Upper lobe of left lung (tissue), 4 donors: ENCODE measurements around the gene UBE3D.

ENCODE experiments used
- EP300 ChIP-seq, 4 donors: sonication (generic); formaldehyde crosslinking; IDR thresholded peaks; one replicate each; pipeline ENCODE4 v1.5.1; 2017; ENCODE audit warnings: antibody characterized with exemption in 4 of 4, control low read depth in 2 of 4
- POLR2A ChIP-seq, 4 donors: fragments of 450-650 bp; IDR thresholded peaks; one replicate each; pipeline ENCODE4 v1.5.1; 2016 to 2017; ENCODE audit warnings: antibody characterized with exemption in 4 of 4, mild to moderate bottlenecking in 2 of 4
- POLR2AphosphoS5 ChIP-seq, 2 donors: sonication (generic); formaldehyde crosslinking; IDR thresholded peaks; one replicate each; pipeline ENCODE4 v1.5.1; 2017; ENCODE audit warnings: antibody characterized with exemption in 2 of 2
- TF ChIP-seq, protein P1 (sequence below), 6 experiments: fragments of 450-650 bp in 4 of 6; fragments of 200-600 bp in 2 of 6; sonication (generic) in 2 of 6; IDR thresholded peaks; one replicate each; pipeline ENCODE4 v1.5.1; 2016 to 2019; ENCODE audit warnings: antibody characterized with exemption in 6 of 6

DNA sequence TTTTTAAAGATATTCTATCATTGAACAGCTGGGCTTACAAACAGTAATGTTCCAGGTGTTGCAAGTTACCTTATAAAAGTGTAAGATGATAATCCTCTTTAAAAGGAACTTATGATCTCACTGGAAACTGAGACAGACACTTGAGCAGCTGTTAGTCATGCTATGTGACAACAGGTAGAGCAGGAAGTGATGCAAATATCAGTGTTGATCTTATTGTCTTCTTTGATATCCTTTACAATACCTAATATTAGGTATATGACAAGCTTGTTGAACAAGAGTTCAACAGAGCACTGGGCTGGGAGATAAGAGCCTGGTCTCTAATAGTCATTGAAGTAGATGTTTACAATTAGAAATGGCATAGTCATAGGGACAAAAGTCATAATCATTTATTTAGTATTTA is 150.0 kb downstream of the UBE3D start:
- TF ChIP-seq, protein P1, sequence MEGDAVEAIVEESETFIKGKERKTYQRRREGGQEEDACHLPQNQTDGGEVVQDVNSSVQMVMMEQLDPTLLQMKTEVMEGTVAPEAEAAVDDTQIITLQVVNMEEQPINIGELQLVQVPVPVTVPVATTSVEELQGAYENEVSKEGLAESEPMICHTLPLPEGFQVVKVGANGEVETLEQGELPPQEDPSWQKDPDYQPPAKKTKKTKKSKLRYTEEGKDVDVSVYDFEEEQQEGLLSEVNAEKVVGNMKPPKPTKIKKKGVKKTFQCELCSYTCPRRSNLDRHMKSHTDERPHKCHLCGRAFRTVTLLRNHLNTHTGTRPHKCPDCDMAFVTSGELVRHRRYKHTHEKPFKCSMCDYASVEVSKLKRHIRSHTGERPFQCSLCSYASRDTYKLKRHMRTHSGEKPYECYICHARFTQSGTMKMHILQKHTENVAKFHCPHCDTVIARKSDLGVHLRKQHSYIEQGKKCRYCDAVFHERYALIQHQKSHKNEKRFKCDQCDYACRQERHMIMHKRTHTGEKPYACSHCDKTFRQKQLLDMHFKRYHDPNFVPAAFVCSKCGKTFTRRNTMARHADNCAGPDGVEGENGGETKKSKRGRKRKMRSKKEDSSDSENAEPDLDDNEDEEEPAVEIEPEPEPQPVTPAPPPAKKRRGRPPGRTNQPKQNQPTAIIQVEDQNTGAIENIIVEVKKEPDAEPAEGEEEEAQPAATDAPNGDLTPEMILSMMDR (IDR thresholded peaks at IDR 0.05): no peak
- TF ChIP-seq POLR2A (IDR thresholded peaks at IDR 0.05) (no peak), EP300 (IDR thresholded peaks at IDR 0.05) (no peak), POLR2AphosphoS5 (IDR thresholded peaks at IDR 0.05) (no peak)
